ENCODE measurements around the gene RPS29. TPM values are rescaled to one million over a fixed set of nuclear protein-coding genes. Genes with fewer than 3 reads are reported as not detected.

Gene RPS29
- total and polyA plus RNA-seq, 9 of the 15 experiments (the other 6 are each of a cell fraction or from before 2014, with no cell fraction given): 1,545 to 5,012 (median 2,448) TPM

DNA sequence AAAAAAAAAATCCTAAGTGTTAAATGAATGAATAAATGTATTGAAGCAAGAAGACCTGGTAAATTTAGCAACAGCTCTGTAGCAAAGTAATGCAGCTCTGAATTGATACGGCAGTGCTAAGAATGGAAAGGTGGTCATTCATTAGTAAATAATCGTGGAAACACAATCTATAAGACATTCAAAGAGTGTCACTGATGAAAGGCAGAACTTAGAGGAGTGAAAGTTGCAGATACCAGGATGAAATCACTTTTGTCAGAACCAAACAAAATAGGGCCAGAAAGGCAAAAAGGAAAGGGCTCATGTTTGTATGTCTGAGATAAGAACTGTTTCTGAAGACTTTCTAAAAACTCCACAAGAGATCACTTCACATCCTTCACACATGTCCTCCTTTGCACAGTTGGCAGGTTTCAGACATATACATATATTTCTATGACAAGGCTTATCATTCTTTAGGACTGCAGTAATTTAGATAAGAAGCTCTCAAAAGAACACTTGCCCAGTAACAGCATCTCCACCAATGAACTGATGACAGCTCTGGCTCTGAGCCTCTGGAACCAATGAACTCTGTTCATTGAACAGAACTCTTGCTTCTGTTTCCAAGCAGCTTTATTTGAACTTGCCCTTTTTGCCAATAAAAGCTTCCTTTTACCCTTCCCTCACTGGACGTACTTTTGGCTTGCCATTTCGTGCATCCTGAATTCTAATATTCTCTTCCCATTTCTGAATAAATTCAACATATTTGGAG is 8.3 kb upstream of the RPS29 start (continued):
- TF ChIP-seq, protein P1, sequence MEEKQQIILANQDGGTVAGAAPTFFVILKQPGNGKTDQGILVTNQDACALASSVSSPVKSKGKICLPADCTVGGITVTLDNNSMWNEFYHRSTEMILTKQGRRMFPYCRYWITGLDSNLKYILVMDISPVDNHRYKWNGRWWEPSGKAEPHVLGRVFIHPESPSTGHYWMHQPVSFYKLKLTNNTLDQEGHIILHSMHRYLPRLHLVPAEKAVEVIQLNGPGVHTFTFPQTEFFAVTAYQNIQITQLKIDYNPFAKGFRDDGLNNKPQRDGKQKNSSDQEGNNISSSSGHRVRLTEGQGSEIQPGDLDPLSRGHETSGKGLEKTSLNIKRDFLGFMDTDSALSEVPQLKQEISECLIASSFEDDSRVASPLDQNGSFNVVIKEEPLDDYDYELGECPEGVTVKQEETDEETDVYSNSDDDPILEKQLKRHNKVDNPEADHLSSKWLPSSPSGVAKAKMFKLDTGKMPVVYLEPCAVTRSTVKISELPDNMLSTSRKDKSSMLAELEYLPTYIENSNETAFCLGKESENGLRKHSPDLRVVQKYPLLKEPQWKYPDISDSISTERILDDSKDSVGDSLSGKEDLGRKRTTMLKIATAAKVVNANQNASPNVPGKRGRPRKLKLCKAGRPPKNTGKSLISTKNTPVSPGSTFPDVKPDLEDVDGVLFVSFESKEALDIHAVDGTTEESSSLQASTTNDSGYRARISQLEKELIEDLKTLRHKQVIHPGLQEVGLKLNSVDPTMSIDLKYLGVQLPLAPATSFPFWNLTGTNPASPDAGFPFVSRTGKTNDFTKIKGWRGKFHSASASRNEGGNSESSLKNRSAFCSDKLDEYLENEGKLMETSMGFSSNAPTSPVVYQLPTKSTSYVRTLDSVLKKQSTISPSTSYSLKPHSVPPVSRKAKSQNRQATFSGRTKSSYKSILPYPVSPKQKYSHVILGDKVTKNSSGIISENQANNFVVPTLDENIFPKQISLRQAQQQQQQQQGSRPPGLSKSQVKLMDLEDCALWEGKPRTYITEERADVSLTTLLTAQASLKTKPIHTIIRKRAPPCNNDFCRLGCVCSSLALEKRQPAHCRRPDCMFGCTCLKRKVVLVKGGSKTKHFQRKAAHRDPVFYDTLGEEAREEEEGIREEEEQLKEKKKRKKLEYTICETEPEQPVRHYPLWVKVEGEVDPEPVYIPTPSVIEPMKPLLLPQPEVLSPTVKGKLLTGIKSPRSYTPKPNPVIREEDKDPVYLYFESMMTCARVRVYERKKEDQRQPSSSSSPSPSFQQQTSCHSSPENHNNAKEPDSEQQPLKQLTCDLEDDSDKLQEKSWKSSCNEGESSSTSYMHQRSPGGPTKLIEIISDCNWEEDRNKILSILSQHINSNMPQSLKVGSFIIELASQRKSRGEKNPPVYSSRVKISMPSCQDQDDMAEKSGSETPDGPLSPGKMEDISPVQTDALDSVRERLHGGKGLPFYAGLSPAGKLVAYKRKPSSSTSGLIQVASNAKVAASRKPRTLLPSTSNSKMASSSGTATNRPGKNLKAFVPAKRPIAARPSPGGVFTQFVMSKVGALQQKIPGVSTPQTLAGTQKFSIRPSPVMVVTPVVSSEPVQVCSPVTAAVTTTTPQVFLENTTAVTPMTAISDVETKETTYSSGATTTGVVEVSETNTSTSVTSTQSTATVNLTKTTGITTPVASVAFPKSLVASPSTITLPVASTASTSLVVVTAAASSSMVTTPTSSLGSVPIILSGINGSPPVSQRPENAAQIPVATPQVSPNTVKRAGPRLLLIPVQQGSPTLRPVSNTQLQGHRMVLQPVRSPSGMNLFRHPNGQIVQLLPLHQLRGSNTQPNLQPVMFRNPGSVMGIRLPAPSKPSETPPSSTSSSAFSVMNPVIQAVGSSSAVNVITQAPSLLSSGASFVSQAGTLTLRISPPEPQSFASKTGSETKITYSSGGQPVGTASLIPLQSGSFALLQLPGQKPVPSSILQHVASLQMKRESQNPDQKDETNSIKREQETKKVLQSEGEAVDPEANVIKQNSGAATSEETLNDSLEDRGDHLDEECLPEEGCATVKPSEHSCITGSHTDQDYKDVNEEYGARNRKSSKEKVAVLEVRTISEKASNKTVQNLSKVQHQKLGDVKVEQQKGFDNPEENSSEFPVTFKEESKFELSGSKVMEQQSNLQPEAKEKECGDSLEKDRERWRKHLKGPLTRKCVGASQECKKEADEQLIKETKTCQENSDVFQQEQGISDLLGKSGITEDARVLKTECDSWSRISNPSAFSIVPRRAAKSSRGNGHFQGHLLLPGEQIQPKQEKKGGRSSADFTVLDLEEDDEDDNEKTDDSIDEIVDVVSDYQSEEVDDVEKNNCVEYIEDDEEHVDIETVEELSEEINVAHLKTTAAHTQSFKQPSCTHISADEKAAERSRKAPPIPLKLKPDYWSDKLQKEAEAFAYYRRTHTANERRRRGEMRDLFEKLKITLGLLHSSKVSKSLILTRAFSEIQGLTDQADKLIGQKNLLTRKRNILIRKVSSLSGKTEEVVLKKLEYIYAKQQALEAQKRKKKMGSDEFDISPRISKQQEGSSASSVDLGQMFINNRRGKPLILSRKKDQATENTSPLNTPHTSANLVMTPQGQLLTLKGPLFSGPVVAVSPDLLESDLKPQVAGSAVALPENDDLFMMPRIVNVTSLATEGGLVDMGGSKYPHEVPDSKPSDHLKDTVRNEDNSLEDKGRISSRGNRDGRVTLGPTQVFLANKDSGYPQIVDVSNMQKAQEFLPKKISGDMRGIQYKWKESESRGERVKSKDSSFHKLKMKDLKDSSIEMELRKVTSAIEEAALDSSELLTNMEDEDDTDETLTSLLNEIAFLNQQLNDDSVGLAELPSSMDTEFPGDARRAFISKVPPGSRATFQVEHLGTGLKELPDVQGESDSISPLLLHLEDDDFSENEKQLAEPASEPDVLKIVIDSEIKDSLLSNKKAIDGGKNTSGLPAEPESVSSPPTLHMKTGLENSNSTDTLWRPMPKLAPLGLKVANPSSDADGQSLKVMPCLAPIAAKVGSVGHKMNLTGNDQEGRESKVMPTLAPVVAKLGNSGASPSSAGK (IDR thresholded peaks at IDR 0.05): no peak
- TF ChIP-seq ARID2 (IDR thresholded peaks at IDR 0.05) (no peak), MTF1 (CRISPR knock-in tag; IDR thresholded peaks at IDR 0.05; ENCODE audit: borderline replicate concordance) (no peak), RUNX1 (IDR thresholded peaks at IDR 0.05; ENCODE audit: low read depth) (no peak), ZFP1 (CRISPR knock-in tag; IDR thresholded peaks at IDR 0.05) (no peak), ETV1 (tag; conservative IDR thresholded peaks at IDR 0.05; ENCODE audit: low read depth) (no peak), STAT5B (CRISPR knock-in tag; IDR thresholded peaks at IDR 0.05) (no peak)
